Liver (tissue), 3 donors: ENCODE data around the gene HSP90AA1.

Source experiments
- CTCF ChIP-seq: fragments of 150-350 bp; IDR thresholded peaks from 2 replicates; pipeline ENCODE4 v1.5.1; 2017; ENCODE audit warnings: improper control_type of control experiment, low read depth, low read length; ENCODE audit not compliant: missing input control
- EGR1 ChIP-seq, 2 donors: IDR thresholded peaks; 2 replicates each; pipeline ENCODE4 v1.6.1; 2016 to 2018; ENCODE audit warnings: antibody characterized with exemption in 2 of 2, low read depth in 2 of 2
- GABPA ChIP-seq, 2 donors: IDR thresholded peaks in 1 of 2; conservative IDR thresholded peaks in 1 of 2; 2 replicates each; pipeline ENCODE4 v1.6.1; 2016; ENCODE audit warnings: antibody characterized with exemption in 2 of 2, mild to moderate bottlenecking in 1 of 2, moderate library complexity in 1 of 2
- SP1 ChIP-seq: IDR thresholded peaks from 2 replicates; pipeline ENCODE4 v1.6.1; 2018; ENCODE audit warnings: antibody characterized with exemption, mild to moderate bottlenecking
- TAF1 ChIP-seq: conservative IDR thresholded peaks from 2 replicates; pipeline ENCODE4 v1.6.1; 2016; ENCODE audit warnings: antibody characterized with exemption, mild to moderate bottlenecking
- TF ChIP-seq, protein P1 (sequence below): IDR thresholded peaks from 2 replicates; pipeline ENCODE4 v1.6.1; 2016; ENCODE audit warnings: antibody characterized with exemption
- donor health status: healthy.
- donor health status: healthy.

GRCh38 chr14:102085948-102086708 is 716 bp downstream of the HSP90AA1 start:
- TF ChIP-seq CTCF = no peak
- no peak for TF ChIP-seq GABPA (IDR thresholded peaks at IDR 0.05 in 1 of 2, conservative IDR thresholded peaks at IDR 0.05 in 1 of 2)
- TF ChIP-seq TAF1 = no peak
- no peak for TF ChIP-seq SP1
- TF ChIP-seq, protein P1, sequence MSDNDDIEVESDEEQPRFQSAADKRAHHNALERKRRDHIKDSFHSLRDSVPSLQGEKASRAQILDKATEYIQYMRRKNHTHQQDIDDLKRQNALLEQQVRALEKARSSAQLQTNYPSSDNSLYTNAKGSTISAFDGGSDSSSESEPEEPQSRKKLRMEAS = no peak
- TF ChIP-seq EGR1 (IDR thresholded peaks at IDR 0.05; ENCODE audit: low read depth in 2 of 2) = no peak
